ENCODE results near the gene NEDD4L. TPM values are rescaled to one million over a fixed set of nuclear protein-coding genes. Genes with fewer than 3 reads are reported as not detected.

NEDD4L gene
- total and polyA plus RNA-seq, 2 donors (not counting 1 experiment from before 2014, with no cell fraction given) = 10.3 to 25.7 TPM

- H3K4me3 ChIP-seq (ENCODE audit: control extremely low read depth in 1 of 5, extremely low read depth in 1 of 5, insufficient read depth in 1 of 5, low read depth in 2 of 5, low read length in 4 of 5) = no peak overlapping the region
- H3K27ac Mint-ChIP-seq = no peak overlapping the region
- no peak for DNase-seq
- H2AFZ ChIP-seq (ENCODE audit: insufficient read depth, low read depth, low read length, poor library complexity, severe bottlenecking) = no peak overlapping the region
- no peak overlapping the region for H3K9ac ChIP-seq (ENCODE audit: low read length)
- H3K4me1 ChIP-seq (ENCODE audit: control insufficient read depth in 2 of 2, insufficient read depth in 2 of 2, low read length in 2 of 2) = no peaks in the 10 kb centered on the region
- H3K4me3 Mint-ChIP-seq = no peak overlapping the region
- no peaks in the 10 kb centered on the region for H4K20me1 ChIP-seq (ENCODE audit: control insufficient read depth, insufficient read depth, low read length, poor library complexity, severe bottlenecking)
- no peaks in the 10 kb centered on the region for H3K9me3 Mint-ChIP-seq (ENCODE audit: insufficient read depth)
- H3K4me2 ChIP-seq (replicated peaks; ENCODE audit: low read depth, low read length, poor library complexity, severe bottlenecking) = no peak overlapping the region
- WGBS (ENCODE audit: insufficient coverage) = 98% methylated on average over 38 of the region's 39 CpGs
- no peaks in the 10 kb centered on the region for H3K79me2 ChIP-seq (ENCODE audit: control insufficient read depth, insufficient read depth, low read length)
- CTCF ChIA-PET = no interaction called here
- peaks cover 6% of the 10 kb centered on the region for H3K4me1 Mint-ChIP-seq
- POLR2A ChIA-PET = no interaction called here
- no peak for TF ChIP-seq EZH2 (IDR thresholded peaks at IDR 0.05; ENCODE audit: borderline replicate concordance, insufficient read depth, low read depth, low read length, poor library complexity, severe bottlenecking)
- no peak for TF ChIP-seq CTCF (IDR thresholded peaks at IDR 0.05)
- H3K36me3 ChIP-seq (replicated peaks in 1 of 2; ENCODE audit: control extremely low read depth in 1 of 2, control insufficient read depth in 1 of 2, extremely low read depth in 1 of 2, insufficient read depth in 2 of 2, low read length in 1 of 2) = no peaks in the 10 kb centered on the region
- no peaks in the 10 kb centered on the region for H3K27me3 Mint-ChIP-seq
- ATAC-seq (ENCODE audit: low read depth) = no peak
- H3K9me3 ChIP-seq (ENCODE audit: control extremely low read depth in 1 of 3, control insufficient read depth in 2 of 3, insufficient read depth in 1 of 3, low read length in 2 of 3) = peaks cover 0 to 16% (median 0%) of the 10 kb centered on the region in 3 donors
- intact Hi-C loops (cut with micrococcal nuclease) = no loop called here
- no peaks in the 10 kb centered on the region for H3K27me3 ChIP-seq (replicated peaks in 1 of 4; ENCODE audit: control extremely low read depth in 1 of 4, control insufficient read depth in 3 of 4, insufficient read depth in 4 of 4, low read length in 3 of 4)
- H3K27ac ChIP-seq (ENCODE audit: low read length in 2 of 2) = no peak overlapping the region
These were observed 212.5 kb downstream of the NEDD4L start for GRCh38 chr18:58256316-58257080.

- no peak overlapping the region for H2AFZ ChIP-seq (ENCODE audit: insufficient read depth, low read depth, low read length, poor library complexity, severe bottlenecking)
- no peak overlapping the region for H3K4me3 ChIP-seq (ENCODE audit: control extremely low read depth in 1 of 5, extremely low read depth in 1 of 5, insufficient read depth in 1 of 5, low read depth in 2 of 5, low read length in 4 of 5)
- no peaks in the 10 kb centered on the region for H3K4me1 ChIP-seq (ENCODE audit: control insufficient read depth in 2 of 2, insufficient read depth in 2 of 2, low read length in 2 of 2)
- H3K9me3 ChIP-seq (ENCODE audit: control extremely low read depth in 1 of 3, control insufficient read depth in 2 of 3, insufficient read depth in 1 of 3, low read length in 2 of 3) = peaks cover 0 to 16% (median 0%) of the 10 kb centered on the region in 3 donors
- Mint-ChIP-seq H3K9me3 (ENCODE audit: insufficient read depth) (no peaks in the 10 kb centered on the region), H3K27me3 (no peaks in the 10 kb centered on the region), H3K4me3 (no peak overlapping the region), H3K4me1 (peaks cover 6% of the 10 kb centered on the region), H3K27ac (no peak overlapping the region)
- WGBS (ENCODE audit: insufficient coverage) = 54% methylated on average over 6 of the region's 9 CpGs
- no peak overlapping the region for H3K4me2 ChIP-seq (replicated peaks; ENCODE audit: low read depth, low read length, poor library complexity, severe bottlenecking)
- no peak for ATAC-seq (ENCODE audit: low read depth)
- H4K20me1 ChIP-seq (ENCODE audit: control insufficient read depth, insufficient read depth, low read length, poor library complexity, severe bottlenecking) = no peaks in the 10 kb centered on the region
- H3K27ac ChIP-seq (ENCODE audit: low read length in 2 of 2) = no peak overlapping the region
- ChIA-PET POLR2A (no interaction called here), CTCF (no interaction called here)
- DNase-seq = no peak
- no peaks in the 10 kb centered on the region for H3K36me3 ChIP-seq (replicated peaks in 1 of 2; ENCODE audit: control extremely low read depth in 1 of 2, control insufficient read depth in 1 of 2, extremely low read depth in 1 of 2, insufficient read depth in 2 of 2, low read length in 1 of 2)
- TF ChIP-seq EZH2 (IDR thresholded peaks at IDR 0.05; ENCODE audit: borderline replicate concordance, insufficient read depth, low read depth, low read length, poor library complexity, severe bottlenecking) (no peak), CTCF (IDR thresholded peaks at IDR 0.05) (no peak)
- intact Hi-C loops (cut with micrococcal nuclease) = no loop called here
- no peak overlapping the region for H3K9ac ChIP-seq (ENCODE audit: low read length)
- no peaks in the 10 kb centered on the region for H3K79me2 ChIP-seq (ENCODE audit: control insufficient read depth, insufficient read depth, low read length)
- no peaks in the 10 kb centered on the region for H3K27me3 ChIP-seq (replicated peaks in 1 of 4; ENCODE audit: control extremely low read depth in 1 of 4, control insufficient read depth in 3 of 4, insufficient read depth in 4 of 4, low read length in 3 of 4)
These were observed 213.4 kb downstream of the NEDD4L start for GRCh38 chr18:58257461-58257860.

Data from B cell (primary cell).